ENCODE data around the gene MSH3.

Gene MSH3

DNA sequence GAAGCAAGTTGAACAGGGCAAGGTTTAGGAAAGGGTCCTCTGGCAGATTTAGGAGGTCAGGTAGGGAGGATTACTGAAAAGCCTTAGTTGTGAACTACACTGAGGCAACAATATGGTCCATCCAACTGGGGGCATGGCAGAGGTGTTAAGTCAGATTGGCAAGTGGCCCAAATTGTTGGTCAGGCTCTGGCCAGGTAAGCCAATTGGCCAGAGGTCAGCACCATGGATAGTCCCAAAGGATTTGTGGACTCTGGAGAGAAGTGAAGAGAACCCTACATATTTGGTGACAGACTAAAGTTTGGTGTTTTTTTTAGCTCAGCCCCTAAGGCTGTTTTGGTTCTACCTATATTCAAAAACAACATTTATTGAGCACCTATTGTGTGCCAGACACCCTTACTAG lies 266.6 kb downstream of the MSH3 start:
- no peak for ATAC-seq
- no peak overlapping the region for H3K27ac Mint-ChIP-seq

DNA sequence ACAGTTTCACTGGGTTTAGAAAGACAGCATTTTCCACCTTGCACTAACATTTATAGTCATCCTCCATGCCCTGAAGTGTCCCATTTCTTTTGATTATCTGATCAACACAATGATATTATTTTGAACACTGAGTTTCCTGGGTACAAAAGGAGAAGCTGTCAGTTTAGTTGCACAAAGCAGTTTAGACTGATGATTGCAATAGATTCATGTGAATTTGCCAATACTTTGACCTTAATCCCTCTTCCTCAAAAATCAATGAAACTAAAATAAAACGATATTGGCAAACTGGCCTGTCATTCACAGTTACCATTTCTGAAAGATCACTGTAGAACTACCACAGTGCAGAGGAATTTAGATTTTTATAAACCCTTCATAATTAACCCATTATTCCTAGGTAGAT lies 271.5 kb downstream of the MSH3 start:
- H3K4me1 Mint-ChIP-seq, result no peaks in the 10 kb centered on the region
- no peaks in the 10 kb centered on the region for H3K27me3 Mint-ChIP-seq
- ATAC-seq (no peak), DNase-seq (no peak)
- no peaks in the 10 kb centered on the region for H3K9me3 Mint-ChIP-seq
- H3K4me3 Mint-ChIP-seq, result no peak overlapping the region
- H3K27ac Mint-ChIP-seq, result no peak overlapping the region

More for the DNA sequence above, 266.6 kb downstream of the MSH3 start:
- no peak overlapping the region for H3K4me3 Mint-ChIP-seq
- no peak for DNase-seq
- H3K9me3 Mint-ChIP-seq, result no peaks in the 10 kb centered on the region
- peaks cover 10% of the 10 kb centered on the region for H3K4me1 Mint-ChIP-seq
- no peaks in the 10 kb centered on the region for H3K27me3 Mint-ChIP-seq

Data from stimulated activated naive CD8-positive, alpha-beta T cell treated with anti-CD3 and anti-CD28 coated beads, Interleukin-15, amount 100 ng/mL, for 72 hours (primary cell).